HepG2 (cell line): ENCODE data around the gene SMYD5. TPM values are rescaled to one million over a fixed set of nuclear protein-coding genes. Genes with fewer than 3 reads are reported as not detected.
A peak's percentile ranks its signal among the peaks of the same experiment; 100 is the strongest.
"Not testable (repeated sequence)": the region's sequence is repeated elsewhere in the genome, so short reads cannot be mapped to it uniquely, and the experiment has no call there.

Experiments used
- ATAC-seq: fragments of 200-7000 bp; cut with Tn5 transposase; 3 replicates; pipeline ENCODE4 v1.9.1; 2020; ENCODE audit warnings: mild to moderate bottlenecking, moderate library complexity
- BruUV-seq: library from RNA; stranded (reverse); fragments of 400-500 nt; replicated peaks from 2 replicates; lab custom pipeline; 2021; lab: Mats Ljungman, UMichigan
- CTCF ChIA-PET: fragments of 300-600 bp; formaldehyde crosslinking; extraction: SDS; loops from one replicate; lab custom pipeline; 2021; ENCODE audit warnings: low total read pairs, inconsistent platforms, low intra/inter-chr PET ratio; lab: Yijun Ruan, JAX
- POLR2A ChIA-PET: fragments of 350-600 bp; sonication (Branson Sonifier 250); formaldehyde crosslinking; loops from one replicate; lab custom pipeline; 2020; ENCODE audit warnings: antibody characterized with exemption, inconsistent platforms; lab: Yijun Ruan, JAX
- DNase-seq: peaks from one replicate; pipeline ENCODE4 v3.0.0-alpha.2; 2015; ENCODE audit warnings: low spot score
- FAIRE-seq: peaks from 3 replicates; lab custom pipeline; 2011; peaks lifted over from hg19 to GRCh38; lab: Jason Lieb, UNC
- H2AFZ ChIP-seq: one replicate; pipeline ENCODE4 v1.6.1; 2011; ENCODE audit warnings: low read length, inconsistent platforms
- H3K27ac ChIP-seq: fragments of 300-600 bp; 3 replicates; pipeline ENCODE4 v1.8.0; 2011; ENCODE audit warnings: mixed run types, mild to moderate bottlenecking, mixed read lengths, low read length, inconsistent platforms; ENCODE audit not compliant: insufficient read depth; ENCODE audit errors: extremely low read length
- H3K27me3 ChIP-seq, 2 experiments: fragments of 200-600 bp in 1 of 2; 2 replicates in 1 of 2; 3 replicates in 1 of 2; pipeline versions ENCODE4 v1.6.0 to v1.8.0; 2011; ENCODE audit warnings: low read length in 2 of 2, mild to moderate bottlenecking in 2 of 2, moderate library complexity in 2 of 2, inconsistent platforms in 1 of 2; ENCODE audit not compliant: insufficient read depth in 2 of 2, control insufficient read depth in 1 of 2
- H3K36me3 ChIP-seq, 2 experiments: fragments of 200-600 bp in 1 of 2; replicated peaks in 1 of 2; 2 replicates in 1 of 2; 3 replicates in 1 of 2; pipeline versions ENCODE4 v1.5.1 to v1.8.0; 2011; ENCODE audit warnings: low read length in 2 of 2, inconsistent platforms in 1 of 2; ENCODE audit not compliant: insufficient read depth in 2 of 2, control insufficient read depth in 1 of 2
- H3K4me1 ChIP-seq: 2 replicates; pipeline ENCODE4 v1.5.1; 2012; ENCODE audit warnings: low read length, inconsistent platforms; ENCODE audit not compliant: insufficient read depth
- H3K4me2 ChIP-seq: 2 replicates; pipeline ENCODE4 v1.6.0; 2011; ENCODE audit warnings: low read depth, low read length, inconsistent platforms
- H3K4me3 ChIP-seq, 3 experiments: fragments of 200-600 bp in 1 of 3; sonication (generic), shearing (Covaris generic) in 1 of 3; replicated peaks in 1 of 3; 2 replicates each; pipeline ENCODE4 v1.5.1; 2011 to 2016; ENCODE audit warnings: low read length in 3 of 3, inconsistent platforms in 2 of 3, low read depth in 2 of 3, mild to moderate bottlenecking in 2 of 3, control low read depth in 1 of 3, mixed read lengths in 1 of 3; ENCODE audit not compliant: insufficient read depth in 1 of 3
- H3K79me2 ChIP-seq: one replicate; pipeline ENCODE4 v1.6.1; 2011; ENCODE audit warnings: low read length, inconsistent platforms; ENCODE audit not compliant: insufficient read depth
- H3K9ac ChIP-seq: 2 replicates; pipeline ENCODE4 v1.6.0; 2011; ENCODE audit warnings: mild to moderate bottlenecking, low read depth, low read length, inconsistent platforms; ENCODE audit not compliant: insufficient read depth
- H3K9me3 ChIP-seq: 2 replicates; pipeline ENCODE4 v1.5.1; 2012; ENCODE audit warnings: mild to moderate bottlenecking, low read length
- H4K20me1 ChIP-seq: 2 replicates; pipeline ENCODE4 v1.6.0; 2011; ENCODE audit warnings: inconsistent platforms, mild to moderate bottlenecking, low read length, moderate library complexity; ENCODE audit not compliant: insufficient read depth
- HNF1B ChIP-seq: sonication (generic); formaldehyde crosslinking; IDR thresholded peaks from 2 replicates; pipeline ENCODE4 v1.5.1; 2020; ENCODE audit warnings: mild to moderate bottlenecking, moderate library complexity, missing genetic modification reagents
- HNF4A ChIP-seq: sonication (generic); formaldehyde crosslinking; IDR thresholded peaks from 2 replicates; pipeline ENCODE4 v1.4.0; 2020; ENCODE audit warnings: missing genetic modification reagents
- HOXA3 ChIP-seq: sonication (generic); formaldehyde crosslinking; IDR thresholded peaks from 2 replicates; pipeline ENCODE4 v1.5.0; 2020; ENCODE audit warnings: missing genetic modification reagents
- PITX1 ChIP-seq: sonication (generic); formaldehyde crosslinking; IDR thresholded peaks from 2 replicates; pipeline ENCODE4 v1.5.1; 2020; ENCODE audit warnings: mild to moderate bottlenecking, missing genetic modification reagents
- ZNF619 ChIP-seq: sonication (generic); formaldehyde crosslinking; IDR thresholded peaks from 2 replicates; pipeline ENCODE4 v1.4.0; 2020; ENCODE audit warnings: mild to moderate bottlenecking, missing genetic modification reagents
- ZNF687 ChIP-seq: sonication (generic); formaldehyde crosslinking; IDR thresholded peaks from 2 replicates; pipeline ENCODE4 v1.5.1; 2020; ENCODE audit warnings: mild to moderate bottlenecking, missing genetic modification reagents, moderate library complexity
- ZNF709 ChIP-seq: sonication (generic); formaldehyde crosslinking; IDR thresholded peaks from 2 replicates; pipeline ENCODE4 v1.5.0; 2020; ENCODE audit warnings: mild to moderate bottlenecking, missing genetic modification reagents
- WGBS: methylation state at CpG from one replicate; pipeline ENCODE4 v1.1.6; 2017; ENCODE audit warnings: low lambda C conversion rate; 5-methylcytosine and 5-hydroxymethylcytosine counted together
- in situ Hi-C: cut with HindIII; loops from 2 replicates; pipeline ENCODE4 v1.10.0; 2017; ENCODE audit warnings: low pct_unique_long_range_greater_than_20kb; ENCODE audit not compliant: extremely low pct_ligation_motif_present
- intact Hi-C: fragments of 100-400 bp; cut with micrococcal nuclease; formaldehyde crosslinking; loops from one replicate; pipeline ENCODE4 v1.10.0; 2022; ENCODE audit not compliant: unreplicated experiment
- polyA plus RNA-seq, 8 experiments: library from polyadenylated mRNA; depleted of rRNA in 3 of 8; stranded (reverse) in 7 of 8; unstranded in 1 of 8; fragments of >200 nt; fragmentation: Illumina TruSeq in 4 of 8; extraction: Trizol in 4 of 8; gene quantifications; 2 replicates each; pipeline versions ENCODE4 v1.2.1 to v1.2.3, GENCODE V29; 2011 to 2016; ENCODE audit warnings: low read depth in 4 of 8, missing spikeins in 1 of 8, mixed read lengths in 1 of 8; ENCODE audit not compliant: insufficient read depth in 1 of 8
- total RNA-seq, 5 experiments: library from RNA; depleted of rRNA; stranded (reverse); fragments of >200 nt; fragmentation: Illumina TruSeq; extraction: Trizol; gene quantifications; 2 replicates each; pipeline ENCODE4 v1.2.3, GENCODE V29; 2016; ENCODE audit warnings: low read depth in 1 of 5
- TF ChIP-seq, protein P1 (sequence below): sonication (generic); formaldehyde crosslinking; IDR thresholded peaks from 2 replicates; pipeline ENCODE4 v1.4.0; 2020; ENCODE audit warnings: mild to moderate bottlenecking, missing genetic modification reagents

SMYD5 gene
- total and polyA plus RNA-seq, 2 of the 13 experiments (the other 11 are each of a cell fraction or from before 2014, with no cell fraction given) = 55.8 to 70.4 TPM

GRCh38 chr2:73262691-73263429, 48.8 kb downstream of the SMYD5 start:
- ATAC-seq, H3K36me3 ChIP-seq, H3K27me3 ChIP-seq, in situ Hi-C loops, H3K79me2 ChIP-seq, H3K9me3 ChIP-seq, H2AFZ ChIP-seq, CTCF ChIA-PET, H4K20me1 ChIP-seq, BruUV-seq, H3K4me3 ChIP-seq: not testable (repeated sequence)
- Histone ChIP-seq H3K27ac (peak overlapping the region; percentile 70), H3K4me1 (peaks cover 51% of the 10 kb centered on the region), H3K9ac (peak overlapping the region; percentile 31), H3K4me2 (peak overlapping the region; percentile 35; the same call in 1 of the 2 replicates)
- 70% methylated on average over 18 of the region's 18 CpGs for WGBS
- intact Hi-C loops = loop anchor here (1.0 to 5.0 kb wide), 4 partner anchors 28 to 101 kb away; partner anchors contain the start of gene CCT7
- DNase-seq (peak; percentile 27), FAIRE-seq (peak; percentile 32)
- POLR2A ChIA-PET = interaction anchor here (0.8 to 1.8 kb wide), 9 partner anchors 9 to 123 kb away, joined by 3 to 15 read pairs (median 4); partner anchors contain the start of genes ALMS1, CCT7, FBXO41 and PRADC1
- TF ChIP-seq ZNF687 (peak; percentile 41; the same call in 1 of the 2 replicates), ZNF619 (peak; percentile 14; the same call in 1 of the 2 replicates), HNF4A (CRISPR knock-in tag) (peak; percentile 30; the same call in 1 of the 2 replicates), ZNF709 (CRISPR knock-in tag) (peak; percentile 62; the same call in 1 of the 2 replicates), HOXA3 (CRISPR knock-in tag) (0 out of 2 replicates have a peak, but pooled peaks have one; percentile 12), PITX1 (CRISPR knock-in tag) (peak; percentile 45; the same call in 1 of the 2 replicates), HNF1B (CRISPR knock-in tag) (0 out of 2 replicates have a peak, but pooled peaks have one; percentile 25)
- TF ChIP-seq, protein P1, sequence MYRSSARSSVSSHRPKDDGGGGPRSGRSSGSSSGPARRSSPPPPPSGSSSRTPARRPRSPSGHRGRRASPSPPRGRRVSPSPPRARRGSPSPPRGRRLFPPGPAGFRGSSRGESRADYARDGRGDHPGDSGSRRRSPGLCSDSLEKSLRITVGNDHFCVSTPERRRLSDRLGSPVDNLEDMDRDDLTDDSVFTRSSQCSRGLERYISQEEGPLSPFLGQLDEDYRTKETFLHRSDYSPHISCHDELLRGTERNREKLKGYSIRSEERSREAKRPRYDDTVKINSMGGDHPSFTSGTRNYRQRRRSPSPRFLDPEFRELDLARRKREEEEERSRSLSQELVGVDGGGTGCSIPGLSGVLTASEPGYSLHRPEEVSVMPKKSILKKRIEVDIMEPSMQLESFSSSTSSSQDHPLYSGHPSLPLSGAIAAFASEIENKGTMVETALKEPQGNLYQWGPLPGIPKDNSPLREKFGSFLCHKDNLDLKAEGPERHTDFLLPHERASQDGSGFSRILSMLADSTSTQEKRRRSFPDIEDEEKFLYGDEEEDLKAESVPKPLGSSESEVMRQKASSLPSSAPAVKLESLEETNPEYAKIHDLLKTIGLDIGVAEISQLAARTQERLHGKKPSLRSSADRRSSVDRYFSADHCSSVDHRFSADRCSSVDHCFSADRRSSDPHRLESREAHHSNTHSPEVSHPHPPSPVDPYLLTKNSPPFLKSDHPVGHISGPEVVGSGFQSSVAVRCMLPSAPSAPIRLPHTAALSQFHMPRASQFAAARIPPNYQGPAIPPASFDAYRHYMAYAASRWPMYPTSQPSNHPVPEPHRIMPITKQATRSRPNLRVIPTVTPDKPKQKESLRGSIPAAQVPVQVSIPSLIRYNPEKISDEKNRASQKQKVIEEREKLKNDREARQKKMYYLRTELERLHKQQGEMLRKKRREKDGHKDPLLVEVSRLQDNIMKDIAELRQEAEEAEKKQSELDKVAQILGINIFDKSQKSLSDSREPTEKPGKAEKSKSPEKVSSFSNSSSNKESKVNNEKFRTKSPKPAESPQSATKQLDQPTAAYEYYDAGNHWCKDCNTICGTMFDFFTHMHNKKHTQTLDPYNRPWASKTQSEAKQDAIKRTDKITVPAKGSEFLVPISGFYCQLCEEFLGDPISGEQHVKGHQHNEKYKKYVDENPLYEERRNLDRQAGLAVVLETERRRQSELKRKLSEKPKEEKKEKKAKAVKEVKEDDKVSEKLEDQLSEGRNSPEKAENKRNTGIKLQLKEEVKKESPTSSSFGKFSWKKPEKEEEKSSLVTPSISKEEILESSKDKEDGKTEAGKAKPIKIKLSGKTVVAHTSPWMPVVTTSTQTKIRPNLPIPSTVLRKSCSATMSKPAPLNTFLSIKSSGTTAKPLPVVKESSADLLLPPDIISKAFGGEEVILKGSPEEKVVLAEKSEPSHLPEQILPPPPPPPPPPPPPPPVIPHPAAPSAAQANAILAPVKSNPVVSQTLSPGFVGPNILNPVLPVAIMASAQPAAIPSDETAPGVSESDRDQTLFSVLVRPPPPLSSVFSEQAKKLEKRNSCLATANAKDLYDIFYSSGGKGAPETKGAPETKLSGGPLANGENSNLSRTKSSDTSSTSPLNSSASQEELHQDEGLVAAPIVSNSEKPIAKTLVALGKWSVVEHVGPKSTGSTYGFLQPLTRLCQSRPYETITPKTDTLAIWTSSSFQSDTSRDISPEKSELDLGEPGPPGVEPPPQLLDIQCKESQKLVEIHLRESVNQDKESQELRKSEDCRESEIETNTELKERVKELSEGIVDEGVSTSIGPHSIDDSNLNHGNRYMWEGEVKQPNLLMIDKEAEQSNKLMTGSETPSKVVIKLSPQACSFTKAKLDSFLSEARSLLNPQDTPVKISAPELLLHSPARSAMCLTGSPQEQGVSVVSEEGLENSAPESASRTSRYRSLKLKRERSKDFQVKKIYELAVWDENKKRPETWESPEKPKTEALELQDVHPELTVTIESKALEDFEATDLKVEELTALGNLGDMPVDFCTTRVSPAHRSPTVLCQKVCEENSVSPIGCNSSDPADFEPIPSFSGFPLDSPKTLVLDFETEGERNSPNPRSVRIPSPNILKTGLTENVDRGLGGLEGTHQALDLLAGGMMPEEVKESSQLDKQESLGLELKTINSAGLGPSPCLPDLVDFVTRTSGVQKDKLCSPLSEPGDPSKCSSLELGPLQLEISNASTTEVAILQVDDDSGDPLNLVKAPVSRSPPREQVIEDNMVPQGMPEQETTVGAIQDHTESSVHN (CRISPR knock-in tag) = 0 out of 2 replicates have a peak, but pooled peaks have one; percentile 54
